Breast epithelium (tissue), 4 donors: ENCODE data around the gene ZNF143. TPM values are rescaled to one million over a fixed set of nuclear protein-coding genes. Genes with fewer than 3 reads are reported as not detected.
"Not testable (repeated sequence)": the region's sequence is repeated elsewhere in the genome, so short reads cannot be mapped to it uniquely, and the experiment has no call there.

ENCODE experiments used
- DNase-seq, 2 donors: peaks; one replicate each; pipeline ENCODE4 v3.0.0-alpha.2; 2019; ENCODE audit warnings: low spot score in 2 of 2
- H3K27ac ChIP-seq, 2 donors: fragments of 200-600 bp; sonication (generic) in 1 of 2; one replicate each; pipeline ENCODE4 v1.5.1; 2016 to 2019; ENCODE audit warnings: mild to moderate bottlenecking in 1 of 2
- H3K27me3 ChIP-seq, 2 donors: fragments of 200-600 bp; sonication (generic) in 1 of 2; one replicate each; pipeline versions ENCODE4 v1.5.1 to v1.6.0; 2017 to 2019; ENCODE audit warnings: control low read depth in 1 of 2, mild to moderate bottlenecking in 1 of 2
- H3K36me3 ChIP-seq: fragments of 200-600 bp; one replicate; pipeline ENCODE4 v1.5.1; 2019
- H3K4me1 ChIP-seq, 2 donors: fragments of 200-600 bp; sonication (generic); one replicate each; pipeline ENCODE4 v1.5.1; 2016 to 2019; ENCODE audit warnings: control low read depth in 1 of 2
- H3K4me3 ChIP-seq, 3 donors: fragments of 200-600 bp; sonication (generic); 1 replicate in 2 of 3; 2 replicates in 1 of 3; pipeline ENCODE4 v1.5.1; 2016 to 2019; ENCODE audit warnings: mild to moderate bottlenecking in 3 of 3, moderate library complexity in 2 of 3
- H3K9me3 ChIP-seq, 2 donors: fragments of 200-600 bp; sonication (generic) in 1 of 2; one replicate each; pipeline ENCODE4 v1.5.1; 2016 to 2019; ENCODE audit warnings: control low read depth in 1 of 2
- POLR2A ChIP-seq: fragments of 450-650 bp; IDR thresholded peaks from one replicate; pipeline ENCODE4 v1.6.1; 2016; ENCODE audit warnings: antibody characterized with exemption, mild to moderate bottlenecking, moderate library complexity
- POLR2AphosphoS5 ChIP-seq, 3 donors: sonication (generic); formaldehyde crosslinking; IDR thresholded peaks; one replicate each; pipeline ENCODE4 v1.6.1; 2017; ENCODE audit warnings: antibody characterized with exemption in 3 of 3
- intact Hi-C: fragments of 100-400 bp; cut with DNase I; formaldehyde crosslinking; loops from one replicate; pipeline ENCODE4 v1.15.1; 2023; ENCODE audit warnings: low total_unique reads
- total RNA-seq, 3 donors: library from RNA; depleted of rRNA; stranded (reverse); fragments of >200 nt; gene quantifications; one replicate each; pipeline ENCODE4 v1.1.0, GENCODE V29; 2016
- TF ChIP-seq, protein P1 (sequence below), 3 donors: fragments of 450-650 bp; IDR thresholded peaks; one replicate each; pipeline ENCODE4 v1.5.1; 2016 to 2017; ENCODE audit warnings: antibody characterized with exemption in 3 of 3, mild to moderate bottlenecking in 3 of 3, moderate library complexity in 3 of 3

The ZNF143 gene
- total RNA-seq, 3 donors from 2014 or later, result 21.1 to 41.3 (median 39.2) TPM

DNA sequence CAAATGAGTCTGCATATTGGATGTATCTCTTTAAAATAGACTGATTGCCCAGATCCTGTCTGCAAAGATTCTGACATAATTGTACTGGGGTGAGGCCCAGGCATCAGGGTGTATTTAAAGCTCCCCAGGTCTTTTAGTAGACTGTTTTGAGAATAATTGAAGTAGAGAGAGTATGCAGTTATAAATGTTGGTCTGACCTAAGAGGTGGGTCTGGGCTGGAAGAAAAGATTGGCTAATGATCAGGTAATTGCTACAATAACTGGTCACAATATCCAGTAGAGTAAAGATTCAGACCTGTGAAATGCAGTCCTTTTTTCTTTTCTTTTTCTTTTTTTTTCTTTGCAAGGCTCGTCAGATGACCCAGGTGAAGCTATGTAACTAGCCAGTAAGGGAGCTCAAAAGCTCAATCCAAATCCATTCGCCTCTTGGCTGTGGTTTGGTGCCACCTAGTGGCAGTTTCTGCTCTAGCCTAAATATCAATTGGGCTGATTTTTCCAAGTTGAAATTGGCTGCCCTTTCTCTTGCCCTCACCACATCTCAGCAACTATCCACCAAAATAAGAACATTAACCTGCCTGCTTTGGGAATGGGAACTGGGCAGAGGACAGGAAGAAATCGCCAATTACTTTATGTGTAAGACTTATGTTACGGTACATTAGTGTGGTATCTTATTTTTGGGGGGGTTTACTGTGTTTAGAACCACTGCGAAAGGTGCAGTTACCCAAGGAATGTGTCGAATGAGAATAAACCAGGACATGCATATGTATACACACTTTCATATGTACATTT is 45.9 kb downstream of the ZNF143 start:
- no peak overlapping the region for H3K27ac ChIP-seq
- intact Hi-C loops, result no loop called here
- H3K36me3 ChIP-seq, result no peaks in the 10 kb centered on the region
- peak; percentile 53 to 72 for DNase-seq
- H3K4me3 ChIP-seq, result no peak overlapping the region
- TF ChIP-seq POLR2AphosphoS5 (IDR thresholded peaks at IDR 0.05) (peak in 2 of 3 donors; percentile 35 to 37), POLR2A (no peak)
- TF ChIP-seq, protein P1, sequence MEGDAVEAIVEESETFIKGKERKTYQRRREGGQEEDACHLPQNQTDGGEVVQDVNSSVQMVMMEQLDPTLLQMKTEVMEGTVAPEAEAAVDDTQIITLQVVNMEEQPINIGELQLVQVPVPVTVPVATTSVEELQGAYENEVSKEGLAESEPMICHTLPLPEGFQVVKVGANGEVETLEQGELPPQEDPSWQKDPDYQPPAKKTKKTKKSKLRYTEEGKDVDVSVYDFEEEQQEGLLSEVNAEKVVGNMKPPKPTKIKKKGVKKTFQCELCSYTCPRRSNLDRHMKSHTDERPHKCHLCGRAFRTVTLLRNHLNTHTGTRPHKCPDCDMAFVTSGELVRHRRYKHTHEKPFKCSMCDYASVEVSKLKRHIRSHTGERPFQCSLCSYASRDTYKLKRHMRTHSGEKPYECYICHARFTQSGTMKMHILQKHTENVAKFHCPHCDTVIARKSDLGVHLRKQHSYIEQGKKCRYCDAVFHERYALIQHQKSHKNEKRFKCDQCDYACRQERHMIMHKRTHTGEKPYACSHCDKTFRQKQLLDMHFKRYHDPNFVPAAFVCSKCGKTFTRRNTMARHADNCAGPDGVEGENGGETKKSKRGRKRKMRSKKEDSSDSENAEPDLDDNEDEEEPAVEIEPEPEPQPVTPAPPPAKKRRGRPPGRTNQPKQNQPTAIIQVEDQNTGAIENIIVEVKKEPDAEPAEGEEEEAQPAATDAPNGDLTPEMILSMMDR (IDR thresholded peaks at IDR 0.05), result peak; percentile 77 to 92 (median 88)
- H3K4me1 ChIP-seq, result no peaks in the 10 kb centered on the region
- H3K27me3 ChIP-seq, result no peaks in the 10 kb centered on the region
- no peaks in the 10 kb centered on the region for H3K9me3 ChIP-seq

GRCh38 chr11:9507277-9507580 is 46.4 kb downstream of the ZNF143 start:
- Histone ChIP-seq H3K4me3 (no peak overlapping the region), H3K27ac (no peak overlapping the region), H3K36me3 (no peaks in the 10 kb centered on the region), H3K27me3 (no peaks in the 10 kb centered on the region), H3K4me1 (no peaks in the 10 kb centered on the region), H3K9me3 (no peaks in the 10 kb centered on the region)
- TF ChIP-seq, protein P1 (IDR thresholded peaks at IDR 0.05), result no peak
- TF ChIP-seq POLR2AphosphoS5 (IDR thresholded peaks at IDR 0.05) (no peak), POLR2A (no peak)
- intact Hi-C loops, result no loop called here
- DNase-seq, result no peak

DNA sequence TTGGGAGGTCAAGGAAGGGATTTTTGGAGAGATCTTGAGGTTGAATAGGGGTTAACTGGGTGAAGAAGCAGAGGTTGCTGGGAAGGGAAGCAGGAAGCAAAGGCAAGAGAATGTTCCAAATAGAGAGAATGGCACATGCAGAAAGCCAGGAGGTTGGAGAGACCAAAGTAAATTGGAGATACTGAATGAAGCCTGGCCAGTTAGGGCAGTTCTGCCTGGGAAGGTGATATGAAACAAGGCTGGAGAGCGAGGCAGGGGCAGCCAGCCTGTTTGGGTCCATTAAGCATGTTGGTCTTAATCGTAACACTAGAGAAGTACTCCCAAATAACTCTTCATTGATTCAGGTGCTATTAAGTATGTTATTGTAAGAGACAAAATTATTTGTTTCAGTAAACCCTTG is 48.2 kb downstream of the ZNF143 start:
- DNase-seq, result no peak
- H3K4me3 ChIP-seq, result no peak overlapping the region
- no peaks in the 10 kb centered on the region for H3K36me3 ChIP-seq
- no peaks in the 10 kb centered on the region for H3K4me1 ChIP-seq
- no peaks in the 10 kb centered on the region for H3K27me3 ChIP-seq
- no peaks in the 10 kb centered on the region for H3K9me3 ChIP-seq
- TF ChIP-seq POLR2A (no peak), POLR2AphosphoS5 (IDR thresholded peaks at IDR 0.05) (no peak)
- TF ChIP-seq, protein P1 (IDR thresholded peaks at IDR 0.05), result no peak
- no peak overlapping the region for H3K27ac ChIP-seq
- intact Hi-C loops, result no loop called here

DNA sequence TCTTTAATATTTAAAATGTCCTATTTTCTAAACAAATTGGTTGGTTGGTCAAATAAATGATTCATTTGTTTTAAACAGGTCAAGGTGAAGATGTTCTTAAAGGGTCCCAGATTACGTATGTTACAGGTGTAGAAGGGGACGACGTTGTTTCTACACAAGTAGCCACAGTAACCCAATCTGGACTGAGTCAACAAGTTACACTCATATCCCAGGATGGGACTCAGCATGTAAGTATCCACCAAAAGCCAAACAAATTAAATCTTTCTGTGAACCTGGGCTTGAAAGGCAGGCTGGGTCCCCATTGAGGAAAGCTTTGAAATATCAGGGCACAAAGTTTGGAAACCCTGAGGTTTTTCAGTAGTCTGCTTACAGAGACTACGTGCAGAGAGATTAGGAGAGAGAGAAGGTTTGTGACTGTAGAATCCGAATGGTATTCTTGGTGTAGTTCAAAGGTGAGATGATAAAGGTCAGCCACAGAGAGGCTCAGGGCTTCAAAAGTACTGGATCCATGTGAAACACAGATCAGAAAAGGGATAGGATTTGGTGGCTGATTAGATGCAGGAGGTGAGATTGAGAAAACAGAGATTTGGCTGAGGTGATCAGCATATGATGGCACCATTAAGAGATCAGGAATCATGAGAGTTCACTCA is 51.7 kb downstream of the ZNF143 start:
- no peak overlapping the region for H3K4me3 ChIP-seq
- no peak overlapping the region for H3K27ac ChIP-seq
- no peak for DNase-seq
- TF ChIP-seq POLR2A (no peak), POLR2AphosphoS5 (IDR thresholded peaks at IDR 0.05) (no peak)
- TF ChIP-seq, protein P1 (IDR thresholded peaks at IDR 0.05), result no peak
- no peaks in the 10 kb centered on the region for H3K4me1 ChIP-seq
- no peaks in the 10 kb centered on the region for H3K9me3 ChIP-seq
- intact Hi-C loops, result no loop called here
- no peaks in the 10 kb centered on the region for H3K27me3 ChIP-seq
- H3K36me3 ChIP-seq, result peaks cover 6% of the 10 kb centered on the region

DNA sequence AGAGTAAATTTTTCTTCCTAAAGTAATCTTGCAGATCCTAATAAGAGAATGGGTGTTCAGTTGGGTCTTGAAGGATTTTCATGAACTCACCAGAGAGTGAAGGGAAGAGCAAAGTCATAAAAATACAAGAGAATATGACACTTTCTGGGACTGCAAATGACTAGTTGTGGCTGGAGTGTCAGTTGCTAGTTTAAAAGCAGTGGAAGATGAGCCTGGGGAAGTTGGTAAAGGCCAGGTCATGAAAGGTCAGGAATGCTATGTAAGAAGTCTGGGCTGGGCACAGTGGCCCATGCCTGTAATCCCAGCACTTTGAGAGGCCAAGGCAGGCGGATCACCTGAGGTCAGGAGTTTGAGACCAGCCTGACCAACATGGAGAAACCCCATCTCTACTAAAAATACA is 53.8 kb downstream of the ZNF143 start:
- H3K9me3 ChIP-seq, H3K27ac ChIP-seq, H3K36me3 ChIP-seq, H3K4me3 ChIP-seq, H3K4me1 ChIP-seq, DNase-seq, intact Hi-C loops, H3K27me3 ChIP-seq: not testable (repeated sequence)
